Ovary (tissue), 9 donors: ENCODE data around the gene C1QTNF9. TPM values are rescaled to one million over a fixed set of nuclear protein-coding genes. Genes with fewer than 3 reads are reported as not detected.
"Not testable (repeated sequence)": the region's sequence is repeated elsewhere in the genome, so short reads cannot be mapped to it uniquely, and the experiment has no call there.

Experiments
- DNase-seq, 5 donors: peaks; one replicate each; pipeline ENCODE4 v3.0.0-alpha.2; 2019 to 2020
- H3K27ac ChIP-seq, 2 donors: fragments of 200-600 bp; one replicate each; pipeline versions ENCODE4 v1.5.1 to v1.8.0; 2019 to 2022
- H3K27me3 ChIP-seq: fragments of 200-600 bp; one replicate; pipeline ENCODE4 v1.8.0; 2022
- H3K36me3 ChIP-seq: fragments of 200-600 bp; sonication (generic); one replicate; pipeline ENCODE4 v1.5.1; 2019
- H3K4me1 ChIP-seq: one replicate; pipeline ENCODE4 v1.8.1; 2013; ENCODE audit warnings: mild to moderate bottlenecking, moderate library complexity; ENCODE audit not compliant: insufficient read depth
- H3K4me3 ChIP-seq: fragments of 200-600 bp; sonication (generic); one replicate; pipeline ENCODE4 v1.5.1; 2017
- H3K9me3 ChIP-seq, 2 donors: fragments of 200-600 bp in 1 of 2; sonication (generic) in 1 of 2; one replicate each; pipeline versions ENCODE4 v1.5.1 to v1.8.1; 2013 to 2019; ENCODE audit warnings: mild to moderate bottlenecking in 1 of 2, moderate library complexity in 1 of 2
- EP300 ChIP-seq: sonication (generic); formaldehyde crosslinking; IDR thresholded peaks from one replicate; pipeline ENCODE4 v1.6.1; 2017; ENCODE audit warnings: antibody characterized with exemption
- POLR2A ChIP-seq: fragments of 450-650 bp; IDR thresholded peaks from one replicate; pipeline ENCODE4 v1.6.1; 2017; ENCODE audit warnings: antibody characterized with exemption, mild to moderate bottlenecking, moderate library complexity
- WGBS, 3 donors: extraction: QIAGEN DNeasy Blood & Tissue Kit in 1 of 3; methylation state at CpG; one replicate each; pipeline versions ENCODE4 v1.1.5 to v1.1.7; 2013 to 2017; 5-methylcytosine and 5-hydroxymethylcytosine counted together
- intact Hi-C, 4 donors: fragments of 100-400 bp; cut with DNase I; formaldehyde crosslinking; loops; one replicate each; pipeline versions ENCODE4 v1.11.0 to v1.15.1; 2022 to 2023
- polyA plus RNA-seq, 2 donors: library from polyadenylated mRNA; stranded (reverse); fragments of 200-250 nt in 1 of 2; fragments of 350-450 nt in 1 of 2; fragmentation: Illumina TruSeq in 1 of 2; extraction: RNeasy Lipid Tissue Mini Kit (QIAGEN cat#74804) in 1 of 2; gene quantifications; one replicate each; pipeline ENCODE4 v1.2.3, GENCODE V29; 2013 to 2014
- total RNA-seq, 7 donors: library from RNA; depleted of rRNA in 2 of 7; stranded (reverse); fragments of >200 nt in 2 of 7; fragmentation: NEBNext Ultra II Directional in 3 of 7; extraction: Animal tissue kit (Norgen Biotek cat#: 25700) in 3 of 7; gene quantifications; one replicate each; pipeline versions ENCODE4 v1.1.0 to v1.2.4, GENCODE V29; 2016 to 2023
- TF ChIP-seq, protein P1 (sequence below), 3 donors: fragments of 450-650 bp in 2 of 3; fragments of 200-600 bp in 1 of 3; IDR thresholded peaks; one replicate each; pipeline versions ENCODE4 v1.5.1 to v1.8.0; 2016 to 2022; ENCODE audit warnings: antibody characterized with exemption in 3 of 3, mild to moderate bottlenecking in 1 of 3
- donor health status: DM: no; HTN: no; CAD: no; lungs with moderate emphysema.
- donor health status: DM: no; HTN: no; CAD: no.
- donor health status: Bipolar disorder and iron deficiency.
- donor health status: DM: yes; HTN: yes; CAD: no.
- donor health status: DM: no; HTN: no; CAD: no.
- donor health status: DM: yes; HTN: yes; CAD: no.

Gene C1QTNF9
- total and polyA plus RNA-seq, 9 donors, result 0.12 to 1.6 (median 0.25) TPM; not detected in 3

DNA sequence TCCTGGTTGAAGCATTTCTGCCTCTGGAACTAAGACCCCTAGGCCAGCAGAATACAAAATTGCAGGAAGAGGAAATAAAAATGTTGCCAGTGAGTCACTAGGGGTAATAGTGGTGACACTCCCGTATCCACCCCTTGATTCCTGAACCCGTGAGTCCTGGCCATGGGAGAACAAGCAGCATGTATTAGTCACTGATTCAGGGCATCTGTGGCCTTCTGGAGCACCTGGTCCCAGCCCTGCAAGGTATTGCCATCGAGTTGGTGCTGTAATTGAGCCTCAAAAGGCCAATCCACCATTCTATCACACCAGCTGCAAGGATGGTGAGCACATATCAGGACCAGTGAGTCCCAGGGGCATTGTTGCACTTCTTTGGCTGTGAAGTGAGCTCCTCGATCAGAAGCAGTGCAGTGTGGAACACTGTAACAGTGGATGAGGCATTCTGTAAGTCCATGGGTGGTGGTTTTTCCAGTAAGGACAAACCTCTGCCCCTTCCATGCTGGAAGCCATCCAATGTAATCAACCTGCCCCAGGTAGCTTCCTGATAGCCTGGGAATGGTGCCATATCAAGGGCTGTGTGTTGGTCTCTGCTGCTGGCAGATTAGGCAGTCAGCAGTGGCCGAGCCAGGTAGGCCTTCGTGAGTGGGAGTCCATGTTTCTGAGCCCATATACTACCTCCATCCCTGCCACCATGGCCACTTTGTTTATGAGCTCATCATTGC lies 39.6 kb downstream of the C1QTNF9 start:
- intact Hi-C loops, result no loop called here
- WGBS, 3 donors, result 71 to 81% (median 75%) methylated on average over 6 of the region's 6 CpGs
- Histone ChIP-seq H3K36me3 (no peaks in the 10 kb centered on the region), H3K27ac (no peak overlapping the region), H3K9me3 (no peaks in the 10 kb centered on the region), H3K27me3 (no peaks in the 10 kb centered on the region), H3K4me3 (no peak overlapping the region), H3K4me1 (no peaks in the 10 kb centered on the region)
- DNase-seq, result no peak
- TF ChIP-seq, protein P1, sequence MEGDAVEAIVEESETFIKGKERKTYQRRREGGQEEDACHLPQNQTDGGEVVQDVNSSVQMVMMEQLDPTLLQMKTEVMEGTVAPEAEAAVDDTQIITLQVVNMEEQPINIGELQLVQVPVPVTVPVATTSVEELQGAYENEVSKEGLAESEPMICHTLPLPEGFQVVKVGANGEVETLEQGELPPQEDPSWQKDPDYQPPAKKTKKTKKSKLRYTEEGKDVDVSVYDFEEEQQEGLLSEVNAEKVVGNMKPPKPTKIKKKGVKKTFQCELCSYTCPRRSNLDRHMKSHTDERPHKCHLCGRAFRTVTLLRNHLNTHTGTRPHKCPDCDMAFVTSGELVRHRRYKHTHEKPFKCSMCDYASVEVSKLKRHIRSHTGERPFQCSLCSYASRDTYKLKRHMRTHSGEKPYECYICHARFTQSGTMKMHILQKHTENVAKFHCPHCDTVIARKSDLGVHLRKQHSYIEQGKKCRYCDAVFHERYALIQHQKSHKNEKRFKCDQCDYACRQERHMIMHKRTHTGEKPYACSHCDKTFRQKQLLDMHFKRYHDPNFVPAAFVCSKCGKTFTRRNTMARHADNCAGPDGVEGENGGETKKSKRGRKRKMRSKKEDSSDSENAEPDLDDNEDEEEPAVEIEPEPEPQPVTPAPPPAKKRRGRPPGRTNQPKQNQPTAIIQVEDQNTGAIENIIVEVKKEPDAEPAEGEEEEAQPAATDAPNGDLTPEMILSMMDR (IDR thresholded peaks at IDR 0.05), result no peak
- TF ChIP-seq EP300, result no peak
- TF ChIP-seq POLR2A, result no peak

DNA sequence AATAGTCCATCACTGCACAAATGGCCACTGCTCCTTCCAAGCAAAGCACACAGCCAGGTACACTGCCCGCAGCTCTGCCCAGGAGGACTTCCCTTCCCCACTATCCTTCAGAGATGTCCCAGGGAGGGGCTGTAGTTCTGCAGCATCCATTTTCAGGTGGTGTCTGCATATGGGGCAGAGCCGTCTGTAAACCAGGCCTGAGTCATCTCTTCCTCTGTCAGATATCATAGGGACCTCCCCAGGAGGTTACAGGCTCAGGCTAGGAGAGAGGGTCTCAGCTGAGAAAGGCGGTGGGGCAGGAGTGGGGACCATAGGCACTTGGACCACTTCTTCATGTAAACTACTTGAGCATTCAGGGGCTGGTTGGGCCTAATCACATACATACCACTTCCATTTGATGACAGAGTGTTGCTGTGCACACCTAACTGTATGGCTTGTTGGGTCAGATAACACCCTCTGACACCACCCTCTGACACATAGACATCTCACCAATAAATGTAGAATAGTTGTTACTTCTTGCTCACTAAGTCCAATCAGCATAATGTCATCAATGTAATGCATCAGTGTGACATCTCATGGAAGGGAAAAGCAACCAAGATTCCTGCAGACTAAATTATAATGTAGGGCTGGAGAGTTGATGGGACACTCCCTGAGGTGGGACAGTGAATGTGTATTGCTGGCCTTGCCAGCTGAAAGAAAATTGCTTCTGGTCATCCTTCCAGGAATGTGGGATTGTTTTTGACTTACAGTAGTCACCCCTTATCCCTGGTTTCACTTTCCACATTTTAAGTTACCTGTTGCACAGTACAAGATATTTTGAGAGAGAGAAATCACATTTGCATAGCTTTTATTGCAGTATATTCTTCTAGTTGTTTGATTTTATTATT lies 40.6 kb downstream of the C1QTNF9 start:
- H3K36me3 ChIP-seq, H3K4me1 ChIP-seq, DNase-seq, H3K9me3 ChIP-seq, H3K27me3 ChIP-seq, H3K27ac ChIP-seq, H3K4me3 ChIP-seq, intact Hi-C loops: not testable (repeated sequence)
- WGBS, 3 donors, result 88 to 93% (median 89%) methylated on average over 3 of the region's 3 CpGs

DNA sequence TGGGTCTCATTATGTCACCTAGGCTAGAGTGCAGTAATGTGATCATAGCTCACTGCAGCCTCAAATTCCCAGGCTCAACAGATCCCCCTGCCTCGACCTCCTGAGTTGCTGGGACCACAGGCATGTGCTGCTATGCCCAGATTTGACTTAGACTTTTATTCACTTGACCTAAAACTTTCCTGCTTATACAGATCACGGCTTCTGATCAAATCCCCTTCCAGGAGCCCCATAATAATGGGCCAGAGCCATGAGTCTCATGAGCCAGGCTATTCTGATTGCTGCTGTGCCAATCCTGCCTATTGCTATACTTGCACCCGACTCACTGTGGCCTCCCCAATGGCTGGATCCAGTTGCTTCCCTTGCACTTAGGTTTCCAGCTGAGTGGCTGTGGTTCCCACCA lies 42.0 kb downstream of the C1QTNF9 start:
- intact Hi-C loops, result no loop called here
- Histone ChIP-seq H3K4me3 (no peak overlapping the region), H3K27me3 (no peaks in the 10 kb centered on the region), H3K4me1 (no peaks in the 10 kb centered on the region), H3K9me3 (no peaks in the 10 kb centered on the region), H3K27ac (no peak overlapping the region), H3K36me3 (no peaks in the 10 kb centered on the region)
- WGBS, 3 donors, result 74 to 83% (median 75%) methylated on average over 3 of the region's 3 CpGs
- TF ChIP-seq, protein P1 (IDR thresholded peaks at IDR 0.05), result no peak
- no peak for TF ChIP-seq EP300
- no peak for TF ChIP-seq POLR2A
- no peak for DNase-seq

DNA sequence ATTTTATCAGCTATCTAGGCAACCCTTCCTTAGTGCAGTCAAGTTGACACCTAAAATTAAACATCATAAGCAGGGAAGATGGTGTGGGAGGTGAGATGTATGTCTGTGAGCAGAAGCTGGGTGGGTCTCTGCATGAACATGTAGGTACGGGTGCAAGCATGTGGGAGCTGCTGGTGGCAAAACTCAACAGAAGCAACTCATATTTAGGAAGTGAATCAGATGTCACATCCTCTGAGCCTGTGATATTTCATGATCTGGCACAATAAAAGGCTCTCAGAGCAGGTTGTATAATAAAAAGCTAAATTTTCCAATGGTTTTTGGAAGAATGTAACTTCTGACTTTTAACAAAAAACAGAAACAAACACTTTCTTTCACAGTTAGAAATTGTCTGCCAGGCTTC lies 44.4 kb downstream of the C1QTNF9 start:
- intact Hi-C loops, result no loop called here
- H3K27ac ChIP-seq, result no peak overlapping the region
- no peak overlapping the region for H3K4me3 ChIP-seq
- no peaks in the 10 kb centered on the region for H3K27me3 ChIP-seq
- no peaks in the 10 kb centered on the region for H3K4me1 ChIP-seq
- H3K9me3 ChIP-seq, result no peaks in the 10 kb centered on the region
- TF ChIP-seq POLR2A, result no peak
- TF ChIP-seq, protein P1 (IDR thresholded peaks at IDR 0.05), result no peak
- no peak for TF ChIP-seq EP300
- no peak for DNase-seq
- no peaks in the 10 kb centered on the region for H3K36me3 ChIP-seq
- 70 to 78% (median 71%) methylated on average over 1 of the region's 1 CpG for WGBS, 3 donors

DNA sequence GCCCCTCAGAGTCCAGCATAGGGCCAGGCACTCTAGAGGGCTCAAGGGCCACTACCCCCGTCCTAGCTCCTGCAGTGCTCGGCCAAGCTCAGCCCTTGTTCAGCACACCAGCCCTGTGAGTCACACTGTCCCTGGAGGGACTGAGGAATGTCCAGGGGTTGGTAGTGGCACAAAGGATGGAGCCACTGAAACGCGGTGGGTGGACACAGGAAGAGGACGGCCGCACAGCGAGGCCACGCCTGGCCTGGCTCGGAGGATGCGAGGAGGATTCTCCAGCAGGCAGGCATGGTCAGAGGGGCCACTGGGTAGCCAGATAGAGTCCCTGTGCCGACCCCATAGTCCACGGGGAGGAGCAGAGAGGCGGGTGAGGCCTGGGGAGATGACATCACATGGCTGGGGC lies 45.7 kb downstream of the C1QTNF9 start:
- no peak overlapping the region for H3K27ac ChIP-seq
- no peak for TF ChIP-seq POLR2A
- TF ChIP-seq, protein P1 (IDR thresholded peaks at IDR 0.05), result no peak
- TF ChIP-seq EP300, result no peak

More for the DNA sequence above, 45.7 kb downstream of the C1QTNF9 start:
- 84 to 93% (median 88%) methylated on average over 12 to 13 of the region's 13 CpGs for WGBS, 3 donors
- no peak overlapping the region for H3K4me3 ChIP-seq
- no peaks in the 10 kb centered on the region for H3K4me1 ChIP-seq
- no peak for DNase-seq
- no peaks in the 10 kb centered on the region for H3K36me3 ChIP-seq
- H3K9me3 ChIP-seq, result no peaks in the 10 kb centered on the region
- intact Hi-C loops, result no loop called here
- no peaks in the 10 kb centered on the region for H3K27me3 ChIP-seq
